Breast epithelium (tissue), 4 donors: ENCODE data around the gene AGBL1. TPM values are rescaled to one million over a fixed set of nuclear protein-coding genes. Genes with fewer than 3 reads are reported as not detected.

Source experiments
- DNase-seq, 2 donors: peaks; one replicate each; pipeline ENCODE4 v3.0.0-alpha.2; 2019; ENCODE audit warnings: low spot score in 2 of 2
- H3K27ac ChIP-seq, 2 donors: fragments of 200-600 bp; sonication (generic) in 1 of 2; one replicate each; pipeline ENCODE4 v1.5.1; 2016 to 2019; ENCODE audit warnings: mild to moderate bottlenecking in 1 of 2
- H3K27me3 ChIP-seq, 2 donors: fragments of 200-600 bp; sonication (generic) in 1 of 2; one replicate each; pipeline versions ENCODE4 v1.5.1 to v1.6.0; 2017 to 2019; ENCODE audit warnings: control low read depth in 1 of 2, mild to moderate bottlenecking in 1 of 2
- H3K36me3 ChIP-seq: fragments of 200-600 bp; one replicate; pipeline ENCODE4 v1.5.1; 2019
- H3K4me1 ChIP-seq, 2 donors: fragments of 200-600 bp; sonication (generic); one replicate each; pipeline ENCODE4 v1.5.1; 2016 to 2019; ENCODE audit warnings: control low read depth in 1 of 2
- H3K4me3 ChIP-seq, 3 donors: fragments of 200-600 bp; sonication (generic); 1 replicate in 2 of 3; 2 replicates in 1 of 3; pipeline ENCODE4 v1.5.1; 2016 to 2019; ENCODE audit warnings: mild to moderate bottlenecking in 3 of 3, moderate library complexity in 2 of 3
- H3K9me3 ChIP-seq, 2 donors: fragments of 200-600 bp; sonication (generic) in 1 of 2; one replicate each; pipeline ENCODE4 v1.5.1; 2016 to 2019; ENCODE audit warnings: control low read depth in 1 of 2
- CTCF ChIP-seq, 3 donors: fragments of 450-650 bp; IDR thresholded peaks; one replicate each; pipeline ENCODE4 v1.5.1; 2016 to 2017; ENCODE audit warnings: antibody characterized with exemption in 3 of 3, mild to moderate bottlenecking in 3 of 3, moderate library complexity in 3 of 3
- POLR2A ChIP-seq: fragments of 450-650 bp; IDR thresholded peaks from one replicate; pipeline ENCODE4 v1.6.1; 2016; ENCODE audit warnings: antibody characterized with exemption, mild to moderate bottlenecking, moderate library complexity
- POLR2AphosphoS5 ChIP-seq, 3 donors: sonication (generic); formaldehyde crosslinking; IDR thresholded peaks; one replicate each; pipeline ENCODE4 v1.6.1; 2017; ENCODE audit warnings: antibody characterized with exemption in 3 of 3
- intact Hi-C: fragments of 100-400 bp; cut with DNase I; formaldehyde crosslinking; loops from one replicate; pipeline ENCODE4 v1.15.1; 2023; ENCODE audit warnings: low total_unique reads
- total RNA-seq, 3 donors: library from RNA; depleted of rRNA; stranded (reverse); fragments of >200 nt; gene quantifications; one replicate each; pipeline ENCODE4 v1.1.0, GENCODE V29; 2016

The AGBL1 gene
- total RNA-seq, 3 donors from 2014 or later = not detected

DNA sequence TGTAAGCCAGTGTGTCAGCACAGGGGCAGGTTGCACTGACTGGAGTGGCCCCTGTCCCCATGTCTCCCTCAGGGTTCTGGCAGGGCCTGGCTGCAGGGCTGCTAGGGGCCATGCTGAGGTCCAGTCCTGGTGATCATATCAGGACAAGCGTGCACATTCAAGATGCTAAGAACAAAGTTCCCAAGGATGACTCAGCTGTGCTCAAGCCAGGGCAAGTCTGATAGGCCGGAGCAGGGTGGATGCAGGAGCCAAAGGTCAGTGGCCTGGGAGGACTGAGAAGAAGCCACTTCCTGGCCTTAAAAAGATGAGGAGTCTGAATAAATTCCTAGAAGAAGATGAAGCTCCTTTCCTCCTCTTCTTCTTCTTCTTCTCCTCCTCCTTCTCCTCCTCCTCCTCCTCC is 353.2 kb downstream of the AGBL1 start:
- H3K9me3 ChIP-seq = no peaks in the 10 kb centered on the region
- TF ChIP-seq POLR2AphosphoS5 (IDR thresholded peaks at IDR 0.05) (no peak), POLR2A (no peak), CTCF (IDR thresholded peaks at IDR 0.05) (no peak)
- no peak for DNase-seq
- H3K27ac ChIP-seq = no peak overlapping the region
- H3K4me3 ChIP-seq = no peak overlapping the region
- no peaks in the 10 kb centered on the region for H3K27me3 ChIP-seq
- H3K4me1 ChIP-seq = no peaks in the 10 kb centered on the region
- intact Hi-C loops = no loop called here
- no peaks in the 10 kb centered on the region for H3K36me3 ChIP-seq

DNA sequence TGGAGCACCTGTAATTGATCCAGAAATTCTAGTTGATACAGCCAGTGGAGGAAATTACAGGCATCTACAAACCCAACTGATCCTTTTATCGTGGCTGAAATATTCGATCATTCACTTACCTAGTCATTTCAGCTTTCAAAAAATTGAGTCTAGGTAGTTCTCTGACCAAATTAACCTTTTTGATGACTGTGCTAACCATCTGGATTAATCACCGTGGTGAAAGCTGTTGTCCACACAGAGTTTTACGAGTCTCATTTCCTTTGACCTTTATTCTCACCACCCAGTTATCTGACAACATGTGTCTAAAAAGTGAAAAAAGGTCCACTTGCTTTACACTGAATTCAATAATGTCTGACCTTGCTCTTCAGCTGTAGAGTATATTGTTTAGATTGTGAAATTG is 354.3 kb downstream of the AGBL1 start:
- Histone ChIP-seq H3K9me3 (no peaks in the 10 kb centered on the region), H3K4me3 (no peak overlapping the region), H3K36me3 (no peaks in the 10 kb centered on the region), H3K27ac (no peak overlapping the region), H3K27me3 (no peaks in the 10 kb centered on the region), H3K4me1 (no peaks in the 10 kb centered on the region)
- intact Hi-C loops = no loop called here
- no peak for TF ChIP-seq POLR2AphosphoS5 (IDR thresholded peaks at IDR 0.05)
- no peak for TF ChIP-seq CTCF (IDR thresholded peaks at IDR 0.05)
- no peak for TF ChIP-seq POLR2A
- no peak for DNase-seq

- no peak for DNase-seq
- Histone ChIP-seq H3K36me3 (no peaks in the 10 kb centered on the region), H3K4me3 (no peak overlapping the region), H3K4me1 (no peaks in the 10 kb centered on the region), H3K9me3 (no peaks in the 10 kb centered on the region), H3K27me3 (no peaks in the 10 kb centered on the region), H3K27ac (no peak overlapping the region)
- TF ChIP-seq POLR2AphosphoS5 (IDR thresholded peaks at IDR 0.05) (no peak), POLR2A (no peak)
- intact Hi-C loops = no loop called here
Observed at GRCh38 chr15:86439614-86440013, 359.9 kb downstream of the AGBL1 start.

DNA sequence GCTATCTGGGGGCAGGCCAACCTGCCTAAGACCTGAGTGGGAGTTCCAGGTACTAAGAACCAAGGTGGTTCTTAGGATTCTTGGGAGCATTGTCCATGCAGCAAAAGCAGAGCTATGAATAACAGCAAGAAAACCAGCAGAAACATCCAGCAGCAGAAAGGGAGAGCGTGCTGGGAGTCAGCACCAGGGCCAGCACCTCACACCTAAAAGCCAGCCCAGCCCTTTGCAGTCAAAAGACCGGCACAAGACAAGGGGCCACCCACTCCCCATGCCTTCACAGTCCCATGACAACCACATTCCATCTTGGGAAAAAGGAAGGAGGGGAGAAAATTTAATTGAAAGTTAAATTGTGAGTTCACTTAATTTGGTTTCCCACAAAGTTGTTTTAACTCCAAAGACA is 364.9 kb downstream of the AGBL1 start:
- DNase-seq = no peak
- Histone ChIP-seq H3K27me3 (no peaks in the 10 kb centered on the region), H3K9me3 (no peaks in the 10 kb centered on the region), H3K4me1 (no peaks in the 10 kb centered on the region), H3K27ac (no peak overlapping the region), H3K36me3 (no peaks in the 10 kb centered on the region), H3K4me3 (no peak overlapping the region)
- intact Hi-C loops = no loop called here
- no peak for TF ChIP-seq POLR2AphosphoS5 (IDR thresholded peaks at IDR 0.05)
- no peak for TF ChIP-seq POLR2A
- TF ChIP-seq CTCF (IDR thresholded peaks at IDR 0.05) = no peak

GRCh38 chr15:86445579-86446252 is 366.0 kb downstream of the AGBL1 start:
- Histone ChIP-seq H3K9me3 (no peaks in the 10 kb centered on the region), H3K4me3 (no peak overlapping the region), H3K27ac (no peak overlapping the region), H3K4me1 (no peaks in the 10 kb centered on the region), H3K27me3 (no peaks in the 10 kb centered on the region), H3K36me3 (no peaks in the 10 kb centered on the region)
- intact Hi-C loops = loop anchor here (5.0 kb wide), 1 partner anchor 127 kb away; no protein-coding TSS in a partner anchor
- no peak for TF ChIP-seq CTCF (IDR thresholded peaks at IDR 0.05)
- no peak for TF ChIP-seq POLR2A
- no peak for TF ChIP-seq POLR2AphosphoS5 (IDR thresholded peaks at IDR 0.05)
- DNase-seq = no peak
